Measurements from ENCODE around the gene NAP1L4. TPM values are rescaled to one million over a fixed set of nuclear protein-coding genes. Genes with fewer than 3 reads are reported as not detected.

The NAP1L4 gene
- total RNA-seq, 1 donor from 2014 or later, result 172 TPM

DNA sequence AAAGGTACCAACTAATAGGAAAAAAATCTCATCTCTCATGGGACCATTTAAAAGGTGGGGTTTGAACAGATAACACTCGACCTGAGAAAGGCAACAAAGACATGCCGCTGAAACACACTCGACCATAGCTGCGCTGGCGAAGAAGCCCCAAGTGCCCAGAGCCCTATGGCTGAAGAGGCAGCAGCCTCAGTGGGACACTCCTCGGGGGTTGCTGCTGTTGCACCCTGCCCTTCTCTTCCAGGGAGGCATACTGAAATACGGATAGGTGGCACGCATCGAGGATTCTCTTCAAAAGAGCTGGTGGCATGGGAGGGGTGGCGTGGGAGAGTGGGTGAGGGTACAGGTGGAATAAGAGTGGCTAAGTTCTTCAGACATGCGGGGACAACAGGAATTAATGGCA lies 44.4 kb downstream of the NAP1L4 start:
- Mint-ChIP-seq H3K4me1 (ENCODE audit: unreplicated experiment) (peaks cover 4% of the 10 kb centered on the region), H3K27ac (no peak overlapping the region), H3K36me3 (peaks cover 26% of the 10 kb centered on the region), H3K27me3 (no peaks in the 10 kb centered on the region), H3K9me3 (no peaks in the 10 kb centered on the region), H3K4me3 (no peak overlapping the region)
- TF ChIP-seq, protein P1, sequence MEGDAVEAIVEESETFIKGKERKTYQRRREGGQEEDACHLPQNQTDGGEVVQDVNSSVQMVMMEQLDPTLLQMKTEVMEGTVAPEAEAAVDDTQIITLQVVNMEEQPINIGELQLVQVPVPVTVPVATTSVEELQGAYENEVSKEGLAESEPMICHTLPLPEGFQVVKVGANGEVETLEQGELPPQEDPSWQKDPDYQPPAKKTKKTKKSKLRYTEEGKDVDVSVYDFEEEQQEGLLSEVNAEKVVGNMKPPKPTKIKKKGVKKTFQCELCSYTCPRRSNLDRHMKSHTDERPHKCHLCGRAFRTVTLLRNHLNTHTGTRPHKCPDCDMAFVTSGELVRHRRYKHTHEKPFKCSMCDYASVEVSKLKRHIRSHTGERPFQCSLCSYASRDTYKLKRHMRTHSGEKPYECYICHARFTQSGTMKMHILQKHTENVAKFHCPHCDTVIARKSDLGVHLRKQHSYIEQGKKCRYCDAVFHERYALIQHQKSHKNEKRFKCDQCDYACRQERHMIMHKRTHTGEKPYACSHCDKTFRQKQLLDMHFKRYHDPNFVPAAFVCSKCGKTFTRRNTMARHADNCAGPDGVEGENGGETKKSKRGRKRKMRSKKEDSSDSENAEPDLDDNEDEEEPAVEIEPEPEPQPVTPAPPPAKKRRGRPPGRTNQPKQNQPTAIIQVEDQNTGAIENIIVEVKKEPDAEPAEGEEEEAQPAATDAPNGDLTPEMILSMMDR (conservative IDR thresholded peaks at IDR 0.05), result no peak
- no peak for DNase-seq (ENCODE audit: extremely low spot score, unreplicated experiment)

GRCh38 chr11:2945757-2946287 lies 46.3 kb downstream of the NAP1L4 start:
- no peaks in the 10 kb centered on the region for H3K27me3 Mint-ChIP-seq
- H3K4me1 Mint-ChIP-seq (ENCODE audit: unreplicated experiment), result peaks cover 4% of the 10 kb centered on the region
- TF ChIP-seq, protein P1 (conservative IDR thresholded peaks at IDR 0.05), result no peak
- peaks cover 22% of the 10 kb centered on the region for H3K36me3 Mint-ChIP-seq
- H3K27ac Mint-ChIP-seq, result peak overlapping the region; percentile 32
- H3K9me3 Mint-ChIP-seq, result no peaks in the 10 kb centered on the region
- DNase-seq (ENCODE audit: extremely low spot score, unreplicated experiment), result no peak
- peak overlapping the region; percentile 43 for H3K4me3 Mint-ChIP-seq

DNA sequence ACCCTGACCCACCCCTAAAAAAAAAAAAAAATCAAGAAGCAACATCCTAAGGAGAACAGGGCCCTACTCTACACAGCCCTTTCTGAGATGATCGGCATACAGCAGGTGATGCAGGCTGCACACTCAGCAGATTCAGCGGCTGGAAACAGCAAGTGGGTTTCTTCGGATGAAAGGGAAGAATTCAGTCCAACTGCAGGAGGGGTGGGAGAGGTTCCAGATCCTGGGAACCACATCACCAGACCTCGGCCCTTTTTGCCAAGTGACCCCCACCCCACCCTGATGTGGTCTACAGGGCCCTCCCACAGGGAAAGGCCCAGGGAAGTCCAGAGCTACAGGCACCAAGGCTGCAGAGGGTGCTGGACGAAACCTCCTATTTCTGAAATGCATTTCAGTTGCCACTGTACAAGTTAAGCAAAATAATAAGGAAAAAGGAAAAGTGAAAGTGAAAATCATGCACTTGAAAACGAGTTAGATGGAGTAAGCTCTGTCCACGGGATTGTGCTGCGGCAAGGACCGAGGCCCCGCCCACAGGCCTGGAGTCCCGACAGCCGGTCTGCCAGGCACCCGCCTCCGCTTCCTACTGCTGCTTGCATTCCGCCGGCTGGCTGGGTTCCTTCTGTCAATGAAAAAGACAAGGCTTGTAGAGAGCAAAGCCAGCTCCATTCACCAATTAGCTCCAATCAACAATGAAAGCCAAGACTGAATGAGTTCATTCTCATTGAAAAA lies 46.9 kb downstream of the NAP1L4 start:
- Mint-ChIP-seq H3K4me1 (ENCODE audit: unreplicated experiment) (peaks cover 4% of the 10 kb centered on the region), H3K36me3 (peaks cover 20% of the 10 kb centered on the region), H3K27me3 (no peaks in the 10 kb centered on the region), H3K4me3 (peak overlapping the region; percentile 27), H3K9me3 (no peaks in the 10 kb centered on the region), H3K27ac (no peak overlapping the region)
- no peak for DNase-seq (ENCODE audit: extremely low spot score, unreplicated experiment)
- TF ChIP-seq, protein P1 (conservative IDR thresholded peaks at IDR 0.05), result no peak

- TF ChIP-seq, protein P1 (conservative IDR thresholded peaks at IDR 0.05), result no peak
- H3K4me3 Mint-ChIP-seq, result no peak overlapping the region
- no peaks in the 10 kb centered on the region for H3K27me3 Mint-ChIP-seq
- no peaks in the 10 kb centered on the region for H3K9me3 Mint-ChIP-seq
- DNase-seq (ENCODE audit: extremely low spot score, unreplicated experiment), result no peak
- peaks cover 20% of the 10 kb centered on the region for H3K36me3 Mint-ChIP-seq
- no peak overlapping the region for H3K27ac Mint-ChIP-seq
- H3K4me1 Mint-ChIP-seq (ENCODE audit: unreplicated experiment), result peaks cover 4% of the 10 kb centered on the region
These were observed 47.6 kb downstream of the NAP1L4 start for GRCh38 chr11:2944530-2944929.

DNA sequence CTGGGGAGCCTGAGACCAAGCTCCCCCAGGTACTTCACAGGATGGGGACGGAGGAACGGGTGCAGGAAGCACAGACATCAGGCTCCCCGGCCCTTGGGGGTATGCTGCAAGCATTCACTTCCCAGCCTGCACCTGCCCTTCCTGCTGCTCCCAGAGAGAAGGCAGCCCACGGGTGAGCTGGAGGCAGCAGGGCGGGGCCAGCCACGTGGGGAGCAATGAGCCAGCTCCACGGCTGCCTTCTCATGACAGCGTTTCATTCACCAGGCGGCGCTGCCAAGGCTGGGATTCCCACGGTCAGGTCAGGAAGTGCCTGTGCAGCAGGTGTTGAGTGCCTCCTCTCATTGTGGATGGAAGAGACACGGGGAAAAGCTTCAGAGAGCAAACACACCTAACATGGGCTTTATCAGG lies 48.4 kb downstream of the NAP1L4 start:
- no peak for DNase-seq (ENCODE audit: extremely low spot score, unreplicated experiment)
- TF ChIP-seq, protein P1 (conservative IDR thresholded peaks at IDR 0.05), result no peak
- peaks cover under 1% of the 10 kb centered on the region for H3K27me3 Mint-ChIP-seq

More for the DNA sequence above, 48.4 kb downstream of the NAP1L4 start:
- peaks cover 17% of the 10 kb centered on the region for H3K36me3 Mint-ChIP-seq
- no peak overlapping the region for H3K27ac Mint-ChIP-seq
- H3K9me3 Mint-ChIP-seq, result no peaks in the 10 kb centered on the region
- H3K4me1 Mint-ChIP-seq (ENCODE audit: unreplicated experiment), result peaks cover 4% of the 10 kb centered on the region
- H3K4me3 Mint-ChIP-seq, result no peak overlapping the region

Measured in type B pancreatic cell (in vitro differentiated cells).